ENCODE measurements around the gene OTUB2.
A peak's percentile ranks its signal among the peaks of the same experiment; 100 is the strongest.

The OTUB2 gene

DNA sequence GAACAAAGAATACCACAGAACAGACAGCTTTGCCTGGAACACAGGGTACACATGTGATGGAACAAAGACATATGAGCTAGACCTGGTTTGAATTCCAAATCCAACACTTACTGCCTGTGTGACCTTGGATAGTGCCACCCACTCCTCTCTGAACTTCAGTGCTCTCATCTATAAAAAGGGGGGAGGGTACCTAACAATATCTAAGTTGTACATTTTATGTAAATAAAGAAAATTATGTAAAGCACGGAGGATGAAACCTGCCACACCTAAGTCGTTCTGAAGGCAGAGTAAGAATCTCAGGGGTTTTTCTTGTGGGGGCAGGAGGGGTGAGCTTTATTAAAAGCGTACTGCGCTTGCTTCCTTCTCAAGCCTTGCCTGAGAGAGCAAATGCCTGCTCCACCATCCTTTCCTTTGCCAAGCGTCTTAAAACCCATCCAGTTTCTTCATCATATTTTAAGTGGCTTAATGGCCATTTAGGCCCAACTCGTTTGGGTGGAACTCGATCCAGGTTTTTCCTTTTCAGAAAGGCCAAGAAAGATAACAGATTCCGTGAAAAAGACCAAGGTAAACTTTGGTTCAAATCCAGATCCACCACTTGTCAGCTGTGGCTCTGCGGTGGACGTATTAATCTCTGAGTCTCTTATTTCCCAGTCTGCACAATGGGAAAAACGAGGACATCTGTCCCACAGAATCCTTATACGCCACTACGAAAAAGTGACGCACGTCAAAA, 53.9 kb downstream of the OTUB2 start:
- Histone ChIP-seq H3K27ac (peak overlapping the region; percentile 93 to 98), H3K27me3 (no peaks in the 10 kb centered on the region), H3K9me3 (no peaks in the 10 kb centered on the region), H3K4me3 (peak overlapping the region; percentile 83 to 92), H3K4me1 (peaks cover 0 to 46% (median 31%) of the 10 kb centered on the region in 4 donors), H3K36me3 (peaks cover 19 to 37% (median 22%) of the 10 kb centered on the region in 3 donors)
- TF ChIP-seq, protein P1, sequence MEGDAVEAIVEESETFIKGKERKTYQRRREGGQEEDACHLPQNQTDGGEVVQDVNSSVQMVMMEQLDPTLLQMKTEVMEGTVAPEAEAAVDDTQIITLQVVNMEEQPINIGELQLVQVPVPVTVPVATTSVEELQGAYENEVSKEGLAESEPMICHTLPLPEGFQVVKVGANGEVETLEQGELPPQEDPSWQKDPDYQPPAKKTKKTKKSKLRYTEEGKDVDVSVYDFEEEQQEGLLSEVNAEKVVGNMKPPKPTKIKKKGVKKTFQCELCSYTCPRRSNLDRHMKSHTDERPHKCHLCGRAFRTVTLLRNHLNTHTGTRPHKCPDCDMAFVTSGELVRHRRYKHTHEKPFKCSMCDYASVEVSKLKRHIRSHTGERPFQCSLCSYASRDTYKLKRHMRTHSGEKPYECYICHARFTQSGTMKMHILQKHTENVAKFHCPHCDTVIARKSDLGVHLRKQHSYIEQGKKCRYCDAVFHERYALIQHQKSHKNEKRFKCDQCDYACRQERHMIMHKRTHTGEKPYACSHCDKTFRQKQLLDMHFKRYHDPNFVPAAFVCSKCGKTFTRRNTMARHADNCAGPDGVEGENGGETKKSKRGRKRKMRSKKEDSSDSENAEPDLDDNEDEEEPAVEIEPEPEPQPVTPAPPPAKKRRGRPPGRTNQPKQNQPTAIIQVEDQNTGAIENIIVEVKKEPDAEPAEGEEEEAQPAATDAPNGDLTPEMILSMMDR (IDR thresholded peaks at IDR 0.05) = no peak
- intact Hi-C loops (cut with DNase I; ENCODE audit: low total_unique reads) = no loop called here
- DNase-seq = no peak

DNA sequence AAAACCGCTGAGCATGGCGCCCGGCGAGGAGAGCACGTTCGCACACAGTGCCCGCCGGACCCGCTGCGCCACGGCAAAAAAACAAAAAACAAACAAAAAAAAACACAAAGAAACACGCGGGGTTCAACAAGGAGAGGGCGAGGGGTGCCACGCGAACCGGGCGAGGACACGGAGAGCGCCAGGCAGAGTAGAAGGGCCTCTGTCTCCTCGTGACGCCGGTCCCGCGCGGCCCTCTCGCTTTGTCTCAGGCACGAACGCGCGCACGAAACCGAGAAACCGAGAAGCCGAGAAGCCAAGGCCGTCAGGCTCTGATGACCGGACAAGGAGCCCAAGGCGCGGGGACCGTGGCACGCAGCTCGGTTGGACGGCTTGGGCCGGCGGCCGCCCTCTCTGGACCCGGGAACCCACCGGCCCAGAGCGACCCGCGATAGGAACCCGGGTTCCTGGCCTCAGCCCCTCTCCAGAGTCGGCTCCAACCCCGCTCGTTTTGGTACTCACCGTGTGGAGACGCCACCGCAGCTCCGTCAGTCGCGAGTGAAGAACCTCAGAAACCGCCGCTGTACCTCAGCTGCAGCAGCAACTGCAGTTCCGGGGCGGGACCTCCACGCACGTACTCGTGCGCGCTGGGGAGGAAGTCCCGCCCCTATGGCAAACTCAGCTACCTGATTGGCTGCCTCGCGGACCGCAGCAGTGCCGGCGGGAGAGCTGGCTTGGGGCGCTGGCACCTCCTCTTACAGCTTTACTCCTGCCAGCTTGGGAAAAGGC, 54.7 kb downstream of the OTUB2 start, which contains the start of the genes DDX24 and IFI27L1:
TSS of gene DDX24 (minus strand) at position 582 of the 765 bp plus-strand sequence. CDS start 1,460 bp downstream, outside the sequence.
TSS of gene IFI27L1 (plus strand) at position 690 of the 765 bp plus-strand sequence. CDS start 15,628 bp downstream, outside the sequence.
- peaks cover 0 to 44% (median 31%) of the 10 kb centered on the region in 4 donors for H3K4me1 ChIP-seq
- peak; percentile 96 to 98 for DNase-seq
- TF ChIP-seq, protein P1 (IDR thresholded peaks at IDR 0.05) = peak in 1 of 2 experiments; percentile 14
- H3K27me3 ChIP-seq = no peaks in the 10 kb centered on the region
- H3K9me3 ChIP-seq = no peaks in the 10 kb centered on the region
- peaks cover 19 to 29% (median 19%) of the 10 kb centered on the region in 3 donors for H3K36me3 ChIP-seq
- intact Hi-C loops (cut with DNase I; ENCODE audit: low total_unique reads) = no loop called here
- H3K4me3 ChIP-seq = peak within 1 kb of the TSS; percentile 83 to 92
- peak within 1 kb of the TSS; percentile 93 to 98 for H3K27ac ChIP-seq

DNA sequence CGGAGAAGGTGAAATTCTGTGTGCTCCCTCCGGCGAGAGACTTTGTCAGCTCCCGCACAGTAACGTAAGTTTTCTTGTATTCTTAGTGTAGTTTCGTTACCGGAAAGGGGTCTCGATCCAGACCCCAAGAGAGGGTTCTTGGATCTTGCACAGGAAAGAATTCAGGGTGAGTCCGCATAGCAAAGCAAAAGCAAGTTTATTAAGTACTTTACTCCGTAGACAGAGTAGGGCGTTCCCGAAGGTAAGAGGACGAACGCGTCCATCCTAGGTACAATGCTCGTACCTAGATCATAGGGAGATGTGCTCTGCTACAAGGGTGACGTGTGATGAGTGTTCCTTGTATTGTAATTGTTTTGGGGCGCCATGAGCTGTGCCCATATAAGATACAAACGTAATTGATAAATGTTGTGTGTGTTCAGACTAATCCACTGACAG, 55.3 kb downstream of the OTUB2 start:
- H3K4me1 ChIP-seq = peaks cover 0 to 38% (median 26%) of the 10 kb centered on the region in 4 donors
- peaks cover 13 to 24% (median 19%) of the 10 kb centered on the region in 3 donors for H3K36me3 ChIP-seq
- no peaks in the 10 kb centered on the region for H3K9me3 ChIP-seq
- peak overlapping the region; percentile 83 to 92 for H3K4me3 ChIP-seq
- intact Hi-C loops (cut with DNase I; ENCODE audit: low total_unique reads) = no loop called here
- no peak for DNase-seq
- TF ChIP-seq, protein P1 (IDR thresholded peaks at IDR 0.05) = no peak
- H3K27me3 ChIP-seq = no peaks in the 10 kb centered on the region
- peak overlapping the region; percentile 93 to 98 for H3K27ac ChIP-seq

DNA sequence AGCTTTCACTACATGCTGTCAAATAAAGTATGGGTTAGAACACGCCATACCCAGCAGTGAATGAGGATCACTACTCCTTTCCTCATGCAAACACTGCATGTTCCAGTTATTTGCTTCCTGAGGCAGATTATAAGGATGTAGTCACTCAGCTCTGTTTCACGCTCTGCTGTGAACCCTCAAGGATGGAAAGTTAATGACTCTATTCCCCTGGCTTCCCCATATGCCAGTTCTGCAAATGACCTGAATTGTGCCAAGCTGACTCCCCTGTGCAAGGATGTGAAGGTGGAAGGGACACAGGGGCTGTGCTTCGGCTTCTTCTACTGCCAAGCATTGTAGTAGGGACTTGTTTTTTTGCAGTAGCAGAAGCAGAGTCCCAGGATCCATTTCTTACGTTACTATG, 61.8 kb downstream of the OTUB2 start:
- TF ChIP-seq, protein P1 (IDR thresholded peaks at IDR 0.05) = no peak
- Histone ChIP-seq H3K27ac (no peak overlapping the region), H3K4me3 (no peak overlapping the region), H3K4me1 (no peaks in the 10 kb centered on the region), H3K9me3 (no peaks in the 10 kb centered on the region), H3K36me3 (no peaks in the 10 kb centered on the region), H3K27me3 (no peaks in the 10 kb centered on the region)
- intact Hi-C loops (cut with DNase I; ENCODE audit: low total_unique reads) = no loop called here
- no peak for DNase-seq

DNA sequence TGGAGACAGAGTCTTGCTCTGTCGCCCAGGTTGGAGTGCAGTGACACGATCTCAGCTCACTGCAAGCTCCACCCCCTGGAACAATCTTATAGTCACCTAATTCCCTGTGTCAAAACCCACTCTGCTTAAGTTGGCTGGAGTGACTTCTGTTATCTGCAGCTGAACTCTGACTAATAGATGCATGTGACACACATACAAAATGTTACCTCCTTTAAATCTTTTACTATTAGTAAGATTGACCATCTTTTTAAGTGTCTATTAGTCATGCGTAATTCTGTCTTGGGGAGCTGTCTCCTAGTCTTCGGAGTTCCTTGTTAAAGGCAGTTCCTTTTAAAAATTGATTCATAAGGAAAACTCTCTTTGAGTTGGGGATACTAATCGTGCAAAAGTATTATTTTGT, 62.4 kb downstream of the OTUB2 start:
- no peak for DNase-seq
- intact Hi-C loops (cut with DNase I; ENCODE audit: low total_unique reads) = no loop called here
- Histone ChIP-seq H3K4me1 (no peaks in the 10 kb centered on the region), H3K4me3 (no peak overlapping the region), H3K9me3 (no peaks in the 10 kb centered on the region), H3K36me3 (no peaks in the 10 kb centered on the region), H3K27me3 (no peaks in the 10 kb centered on the region), H3K27ac (no peak overlapping the region)
- TF ChIP-seq, protein P1 (IDR thresholded peaks at IDR 0.05) = no peak
